GM23248 (cell line): ENCODE data around the gene NDUFB10.

Source experiments
- EZH2 ChIP-seq: fragments of 200-600 bp; sonication (generic); IDR thresholded peaks from 2 replicates; pipeline ENCODE4 v1.6.1; 2018; ENCODE audit warnings: antibody characterized with exemption, mild to moderate bottlenecking; ENCODE audit not compliant: insufficient read depth, poor library complexity, severe bottlenecking
- EZH2phosphoT487 ChIP-seq: fragments of 200-600 bp; sonication (generic); IDR thresholded peaks from 2 replicates; pipeline ENCODE4 v1.6.1; 2018; ENCODE audit warnings: antibody characterized with exemption, moderate library complexity, mild to moderate bottlenecking, low read depth; ENCODE audit not compliant: insufficient read depth

GRCh38 chr16:1989209-1990100 is 30.1 kb downstream of the NDUFB10 start, which contains the start of gene SYNGR3:
- TF ChIP-seq EZH2phosphoT487: no peak
- peak; percentile 75 for TF ChIP-seq EZH2
